GM12892 (cell line): ENCODE measurements around the gene EFL1.
"Not testable (repeated sequence)": the region's sequence is repeated elsewhere in the genome, so short reads cannot be mapped to it uniquely, and the experiment has no call there.

Experiments used
- POLR2A ChIP-seq: IDR thresholded peaks from 2 replicates; pipeline ENCODE4 v1.6.1; 2011; ENCODE audit warnings: low read depth, low read length, control low read depth
- POLR2AphosphoS5 ChIP-seq: IDR thresholded peaks from 2 replicates; pipeline ENCODE4 v1.6.1; 2011; ENCODE audit warnings: low read depth, low read length, control low read depth
- TAF1 ChIP-seq: IDR thresholded peaks from 2 replicates; pipeline ENCODE4 v1.6.1; 2011; ENCODE audit warnings: low read depth, mild to moderate bottlenecking, control low read depth, low read length, borderline replicate concordance

DNA sequence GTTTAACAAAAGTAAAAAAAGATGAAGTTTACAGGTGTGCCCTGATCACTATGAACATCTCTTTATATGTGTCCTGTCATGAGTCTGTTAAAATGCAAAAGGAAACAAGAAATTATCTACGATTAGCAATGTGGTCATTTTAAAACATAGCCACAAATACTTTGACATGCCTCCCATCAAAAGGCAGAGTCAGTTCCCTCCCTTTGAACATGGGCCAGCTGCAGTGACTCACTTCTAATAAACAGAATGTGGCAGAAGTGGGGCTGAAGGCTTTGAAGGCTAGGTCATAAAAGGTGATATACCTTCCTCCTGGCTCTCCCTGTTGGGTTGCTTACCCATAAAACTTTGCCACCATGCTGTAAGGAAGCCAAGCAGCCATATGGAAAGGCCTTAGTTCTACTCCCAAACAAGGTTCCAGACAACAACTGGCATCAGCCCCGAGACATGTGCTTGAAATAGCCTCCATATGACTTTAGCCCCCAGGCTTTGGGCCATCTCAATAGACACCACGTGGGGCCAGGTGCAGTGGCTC lies 52.4 kb downstream of the EFL1 start:
- TF ChIP-seq POLR2A, TAF1, POLR2AphosphoS5: not testable (repeated sequence)
